Frontal cortex (tissue), 4 donors: ENCODE results near the gene TIMM8B. TPM values are rescaled to one million over a fixed set of nuclear protein-coding genes. Genes with fewer than 3 reads are reported as not detected.
"Not testable (repeated sequence)": the region's sequence is repeated elsewhere in the genome, so short reads cannot be mapped to it uniquely, and the experiment has no call there.

Experiments
- DNase-seq, 2 donors: peaks; one replicate each; pipeline ENCODE4 v3.0.0; 2012; ENCODE audit warnings: low spot score in 2 of 2
- FAIRE-seq: peaks from 2 replicates; lab custom pipeline; 2012; peaks lifted over from hg19 to GRCh38; lab: Jason Lieb, UNC
- total RNA-seq: library from RNA; depleted of rRNA; stranded (reverse); fragments of >200 nt; gene quantifications from one replicate; pipeline ENCODE4 v1.2.3, GENCODE V29; 2014
- donor health status: control.
- donor health status: control.
- donor health status: control.

Gene TIMM8B
- total RNA-seq, result 51.0 TPM

GRCh38 chr11:112086422-112087191 lies at the start of gene TIMM8B, which contains the start of gene SDHD:
TIMM8B (minus strand) TSS chr11:112086756; CDS start chr11:112086723, 33 bp downstream.
SDHD (plus strand) TSS chr11:112086873; CDS start chr11:112086908, 35 bp downstream.
- peak; percentile 75 to 91 for DNase-seq
- FAIRE-seq, result no peak

GRCh38 chr11:112134473-112134872 lies 47.9 kb upstream of the TIMM8B start:
- no peak for DNase-seq
- FAIRE-seq, result no peak

GRCh38 chr11:112132737-112133136 lies 46.2 kb upstream of the TIMM8B start:
- DNase-seq (no peak), FAIRE-seq (no peak)

GRCh38 chr11:112129656-112130055 lies 43.1 kb upstream of the TIMM8B start:
- FAIRE-seq (no peak), DNase-seq (no peak)

- peak in 1 of 2 donors; percentile 22 for DNase-seq
- FAIRE-seq, result no peak
These were observed 42.0 kb upstream of the TIMM8B start for GRCh38 chr11:112128483-112129121.

- FAIRE-seq, result no peak
- no peak for DNase-seq
These were observed 40.5 kb upstream of the TIMM8B start for GRCh38 chr11:112127056-112127455.

GRCh38 chr11:112123129-112123528 lies 36.6 kb upstream of the TIMM8B start:
- no peak for DNase-seq
- no peak for FAIRE-seq

GRCh38 chr11:112121981-112122615 lies 35.5 kb upstream of the TIMM8B start:
- FAIRE-seq (no peak), DNase-seq (no peak)

GRCh38 chr11:112118176-112118575 lies 31.6 kb upstream of the TIMM8B start:
- no peak for FAIRE-seq
- no peak for DNase-seq

GRCh38 chr11:112115386-112115785 lies 28.8 kb upstream of the TIMM8B start:
- FAIRE-seq, result no peak
- DNase-seq, result no peak

GRCh38 chr11:112114460-112114859 lies 27.9 kb upstream of the TIMM8B start:
- FAIRE-seq, result no peak

GRCh38 chr11:112113539-112114457 lies 27.2 kb upstream of the TIMM8B start:
- DNase-seq, result peak in 1 of 2 donors; percentile 40
- FAIRE-seq, result peak; percentile 79

More at GRCh38 chr11:112114460-112114859, 27.9 kb upstream of the TIMM8B start:
- DNase-seq, result no peak

GRCh38 chr11:112106070-112106469 lies 19.5 kb upstream of the TIMM8B start:
- FAIRE-seq (no peak), DNase-seq (no peak)

- DNase-seq (no peak), FAIRE-seq (no peak)
These were observed 16.9 kb upstream of the TIMM8B start for GRCh38 chr11:112103446-112103845.

GRCh38 chr11:112100462-112100861 lies 13.9 kb upstream of the TIMM8B start:
- FAIRE-seq (no peak), DNase-seq (no peak)

- FAIRE-seq (no peak), DNase-seq (no peak)
These were observed 11.4 kb upstream of the TIMM8B start for GRCh38 chr11:112097734-112098528.

GRCh38 chr11:112096194-112096593 lies 9.6 kb upstream of the TIMM8B start:
- DNase-seq (no peak), FAIRE-seq (no peak)

- DNase-seq, result not testable (repeated sequence)
- FAIRE-seq, result peak; percentile 86
These were observed 8.7 kb upstream of the TIMM8B start for GRCh38 chr11:112095302-112095701.

GRCh38 chr11:112087212-112087611 lies 656 bp upstream of the TIMM8B start:
- DNase-seq (no peak), FAIRE-seq (no peak)
